IMR-90 (cell line): Measurements from ENCODE around the gene KIF6. TPM values are rescaled to one million over a fixed set of nuclear protein-coding genes. Genes with fewer than 3 reads are reported as not detected.

ENCODE experiments used
- ATAC-seq: fragments of 200-7000 bp; cut with Tn5 transposase; 2 replicates; pipeline ENCODE4 v1.9.1; 2020; ENCODE audit warnings: low read depth, mild to moderate bottlenecking, moderate library complexity
- BruUV-seq: library from RNA; stranded (reverse); fragments of 400-500 nt; replicated peaks from 2 replicates; lab custom pipeline; 2021; lab: Mats Ljungman, UMichigan
- CTCF ChIA-PET: fragments of 300-600 bp; formaldehyde crosslinking; extraction: SDS; loops from one replicate; lab custom pipeline; 2021; ENCODE audit warnings: antibody characterized with exemption; lab: Yijun Ruan, JAX
- POLR2A ChIA-PET: fragments of 300-600 bp; sonication (Branson Sonifier 250); formaldehyde crosslinking; loops from one replicate; lab custom pipeline; 2022; ENCODE audit warnings: antibody characterized with exemption; ENCODE audit not compliant: unreplicated experiment; lab: Charles Lee
- DNase-seq: peaks from one replicate; pipeline ENCODE4 v3.0.0; 2013
- H2AFZ ChIP-seq: replicated peaks from 2 replicates; pipeline ENCODE3; 2013; ENCODE audit warnings: low read length, mild to moderate bottlenecking; ENCODE audit not compliant: poor library complexity
- H2AK5ac ChIP-seq: 2 replicates; pipeline ENCODE4 v1.6.1; 2013; ENCODE audit warnings: low read depth, low read length, inconsistent platforms
- H2AK9ac ChIP-seq: replicated peaks from 2 replicates; pipeline ENCODE3; 2013; ENCODE audit warnings: mild to moderate bottlenecking, low read depth, low read length, moderate library complexity; ENCODE audit not compliant: poor library complexity
- H2BK120ac ChIP-seq: 2 replicates; pipeline ENCODE4 v1.6.1; 2013; ENCODE audit warnings: low read depth, low read length, inconsistent platforms
- H2BK15ac ChIP-seq: 3 replicates; pipeline ENCODE4 v1.6.1; 2013; ENCODE audit warnings: low read depth, low read length, inconsistent platforms
- H2BK20ac ChIP-seq: 2 replicates; pipeline ENCODE4 v1.6.1; 2013; ENCODE audit warnings: low read depth, mild to moderate bottlenecking, inconsistent platforms, low read length, moderate library complexity
- H2BK5ac ChIP-seq: 2 replicates; pipeline ENCODE4 v1.6.1; 2013; ENCODE audit warnings: mild to moderate bottlenecking, low read depth, low read length, inconsistent platforms; ENCODE audit not compliant: poor library complexity, severe bottlenecking
- H3K14ac ChIP-seq: replicated peaks from 2 replicates; pipeline ENCODE4 v1.6.1; 2013; ENCODE audit warnings: low read depth, low read length, inconsistent platforms
- H3K18ac ChIP-seq: 2 replicates; pipeline ENCODE4 v1.6.1; 2013; ENCODE audit warnings: low read depth, low read length, control low read depth
- H3K23ac ChIP-seq: 2 replicates; pipeline ENCODE4 v1.6.1; 2013; ENCODE audit warnings: low read depth, low read length, inconsistent platforms
- H3K27ac ChIP-seq: 2 replicates; pipeline ENCODE4 v1.5.1; 2013; ENCODE audit warnings: mild to moderate bottlenecking, control low read depth, low read length; ENCODE audit not compliant: insufficient read depth
- H3K27me3 ChIP-seq: 2 replicates; pipeline ENCODE4 v1.6.1; 2013; ENCODE audit warnings: low read length; ENCODE audit not compliant: control insufficient read depth, insufficient read depth
- H3K36me3 ChIP-seq: 2 replicates; pipeline ENCODE4 v1.6.1; 2013; ENCODE audit warnings: low read length, mixed read lengths; ENCODE audit not compliant: control insufficient read depth, insufficient read depth
- H3K4ac ChIP-seq: 2 replicates; pipeline ENCODE4 v1.6.1; 2013; ENCODE audit warnings: low read depth, low read length, inconsistent platforms
- H3K4me1 ChIP-seq: 2 replicates; pipeline ENCODE4 v1.6.1; 2013; ENCODE audit warnings: low read length, mixed read lengths; ENCODE audit not compliant: control insufficient read depth, insufficient read depth
- H3K4me2 ChIP-seq: 2 replicates; pipeline ENCODE4 v1.6.1; 2013; ENCODE audit warnings: low read depth, mild to moderate bottlenecking, control low read depth, low read length, moderate library complexity
- H3K4me3 ChIP-seq: 2 replicates; pipeline ENCODE4 v1.5.1; 2013; ENCODE audit warnings: low read depth, mild to moderate bottlenecking, control low read depth, low read length, moderate library complexity; ENCODE audit not compliant: insufficient read depth
- H3K56ac ChIP-seq: 2 replicates; pipeline ENCODE4 v1.6.1; 2013; ENCODE audit warnings: low read length, inconsistent platforms; ENCODE audit not compliant: insufficient read depth; ENCODE audit errors: extremely low read depth
- H3K79me1 ChIP-seq, 2 experiments: 2 replicates each; pipeline ENCODE4 v1.6.1; 2013; ENCODE audit warnings: low read length in 2 of 2, inconsistent platforms in 1 of 2, low read depth in 1 of 2
- H3K9ac ChIP-seq: 2 replicates; pipeline ENCODE4 v1.6.1; 2013; ENCODE audit warnings: low read depth, low read length, control low read depth
- H3K9me1 ChIP-seq: 2 replicates; pipeline ENCODE4 v1.6.1; 2013; ENCODE audit warnings: low read length, inconsistent platforms; ENCODE audit not compliant: insufficient read depth
- H3K9me3 ChIP-seq: 2 replicates; pipeline ENCODE4 v1.6.1; 2013; ENCODE audit warnings: low read length; ENCODE audit not compliant: control insufficient read depth, insufficient read depth
- H4K20me1 ChIP-seq: 2 replicates; pipeline ENCODE4 v1.6.1; 2013; ENCODE audit warnings: low read length, inconsistent platforms; ENCODE audit not compliant: insufficient read depth
- H4K5ac ChIP-seq: 2 replicates; pipeline ENCODE4 v1.6.1; 2013; ENCODE audit warnings: mild to moderate bottlenecking, low read depth, low read length, control low read depth
- H4K8ac ChIP-seq, 2 experiments: 2 replicates each; pipeline ENCODE4 v1.6.1; 2013; ENCODE audit warnings: low read depth in 2 of 2, low read length in 2 of 2, control low read depth in 1 of 2, inconsistent platforms in 1 of 2
- H4K91ac ChIP-seq: 2 replicates; pipeline ENCODE4 v1.6.1; 2013; ENCODE audit warnings: low read depth, low read length, inconsistent platforms; ENCODE audit not compliant: insufficient read depth
- BHLHE40 ChIP-seq: fragments of 150-350 bp; IDR thresholded peaks from 2 replicates; pipeline ENCODE4 v1.6.1; 2016; ENCODE audit warnings: mild to moderate bottlenecking, low read depth, low read length
- CEBPB ChIP-seq: IDR thresholded peaks from 2 replicates; pipeline ENCODE4 v1.6.1; 2012; ENCODE audit warnings: low read depth, low read length, improper control_type of control experiment
- CHD1 ChIP-seq: IDR thresholded peaks from 2 replicates; pipeline ENCODE4 v1.6.1; 2012; ENCODE audit warnings: low read depth, low read length, improper control_type of control experiment
- CTCF ChIP-seq: conservative IDR thresholded peaks from 2 replicates; pipeline ENCODE4 v1.5.1; 2012; ENCODE audit warnings: mild to moderate bottlenecking, low read depth, low read length, improper control_type of control experiment
- FOS ChIP-seq: fragments of 150-350 bp; IDR thresholded peaks from 2 replicates; pipeline ENCODE4 v1.6.1; 2016; ENCODE audit warnings: low read depth, low read length
- MAFK ChIP-seq: IDR thresholded peaks from 2 replicates; pipeline ENCODE4 v1.6.1; 2012; ENCODE audit warnings: low read depth, low read length, improper control_type of control experiment
- MAZ ChIP-seq: IDR thresholded peaks from 2 replicates; pipeline ENCODE4 v1.6.1; 2012; ENCODE audit warnings: low read depth, mild to moderate bottlenecking, low read length, improper control_type of control experiment, moderate library complexity, borderline replicate concordance
- MXI1 ChIP-seq: IDR thresholded peaks from 2 replicates; pipeline ENCODE4 v1.6.1; 2012; ENCODE audit warnings: low read depth, mild to moderate bottlenecking, low read length, moderate library complexity, borderline replicate concordance
- NFE2L2 ChIP-seq: fragments of 150-350 bp; IDR thresholded peaks from 2 replicates; pipeline ENCODE4 v1.6.1; 2016; ENCODE audit warnings: low read depth, mild to moderate bottlenecking, low read length
- POLR2A ChIP-seq: IDR thresholded peaks from 2 replicates; pipeline ENCODE4 v1.6.1; 2012; ENCODE audit warnings: mild to moderate bottlenecking, low read depth, low read length
- RAD21 ChIP-seq: IDR thresholded peaks from 2 replicates; pipeline ENCODE4 v1.6.1; 2012; ENCODE audit warnings: low read length, improper control_type of control experiment
- RCOR1 ChIP-seq: IDR thresholded peaks from 2 replicates; pipeline ENCODE4 v1.6.1; 2012; ENCODE audit warnings: mild to moderate bottlenecking, low read length, improper control_type of control experiment; ENCODE audit not compliant: insufficient replicate concordance
- RFX5 ChIP-seq: IDR thresholded peaks from 2 replicates; pipeline ENCODE4 v1.8.0; 2012; ENCODE audit warnings: low read depth, mild to moderate bottlenecking, low read length, moderate library complexity
- SMC3 ChIP-seq: fragments of 150-350 bp; IDR thresholded peaks from 2 replicates; pipeline ENCODE4 v1.6.1; 2016; ENCODE audit warnings: low read depth, mild to moderate bottlenecking, antibody characterized with exemption, low read length, moderate library complexity
- USF2 ChIP-seq: fragments of 150-350 bp; IDR thresholded peaks from 2 replicates; pipeline ENCODE4 v1.6.1; 2017; ENCODE audit warnings: mild to moderate bottlenecking, antibody characterized with exemption, low read length, low read depth
- WGBS, 2 experiments: methylation state at CpG; one replicate each; pipeline versions ENCODE4 v1.1.5 to v1.1.7; 2013; ENCODE audit warnings: missing lambda C conversion rate in 2 of 2; ENCODE audit not compliant: insufficient read length in 1 of 2; ENCODE audit errors: extremely low coverage in 2 of 2; 5-methylcytosine and 5-hydroxymethylcytosine counted together
- dilution Hi-C: fragments of 300-500 bp; cut with HindIII; formaldehyde crosslinking; loops from one replicate; pipeline ENCODE4 v1.14.3; 2018; ENCODE audit warnings: low sequenced_read_pairs; ENCODE audit not compliant: unreplicated experiment
- in situ Hi-C: fragments of 300-500 bp; cut with MboI; formaldehyde crosslinking; loops from 3 replicates; pipeline ENCODE4 v1.14.3; 2019; ENCODE audit warnings: low sequenced_read_pairs, inconsistent platforms, mixed read lengths
- intact Hi-C: fragments of 100-400 bp; cut with micrococcal nuclease; formaldehyde crosslinking; loops from 2 replicates; pipeline ENCODE4 v1.10.0; 2022
- polyA plus RNA-seq, 3 experiments: library from polyadenylated mRNA; depleted of rRNA; stranded (reverse); fragments of >200 nt; gene quantifications; 2 replicates each; pipeline ENCODE4 v1.2.3, GENCODE V29; 2012; ENCODE audit warnings: low replicate concordance in 1 of 3
- total RNA-seq: library from RNA; depleted of rRNA; stranded (reverse); fragments of >200 nt; gene quantifications from 2 replicates; pipeline ENCODE4 v1.2.3, GENCODE V29; 2012
- TF ChIP-seq, protein P1 (sequence below): fragments of 150-350 bp; IDR thresholded peaks from 2 replicates; pipeline ENCODE4 v1.6.1; 2016; ENCODE audit warnings: low read depth, mild to moderate bottlenecking, low read length, moderate library complexity, borderline replicate concordance

The KIF6 gene
- total and polyA plus RNA-seq, 2 of the 4 experiments (the other 2 are of a cell fraction): under 0.01 to 0.10 TPM

GRCh38 chr6:39451831-39452230 lies 273.4 kb downstream of the KIF6 start:
- H3K14ac ChIP-seq: no peak overlapping the region
- no peak overlapping the region for H2AK9ac ChIP-seq
- WGBS, 2 experiments: no CpG with 5 or more reads among the region's 2 CpGs
- H2AFZ ChIP-seq: no peak overlapping the region
- H3K4me3 ChIP-seq: no peak overlapping the region
- no peak overlapping the region for H3K4ac ChIP-seq
- ATAC-seq: no peak
- no peaks in the 10 kb centered on the region for H3K79me1 ChIP-seq
- no peaks in the 10 kb centered on the region for H3K36me3 ChIP-seq
- no peaks in the 10 kb centered on the region for H3K27me3 ChIP-seq
- H3K18ac ChIP-seq: no peak overlapping the region
- no peak for TF ChIP-seq NFE2L2
- no peak for TF ChIP-seq POLR2A
- TF ChIP-seq BHLHE40: no peak
- TF ChIP-seq SMC3: no peak
- TF ChIP-seq MAZ: no peak
- no peak for TF ChIP-seq CEBPB
- no peak for TF ChIP-seq FOS
- TF ChIP-seq RAD21: no peak
- TF ChIP-seq MAFK: no peak
- no peak for TF ChIP-seq CTCF
- no peak for TF ChIP-seq MXI1
- TF ChIP-seq USF2: no peak
- TF ChIP-seq, protein P1, sequence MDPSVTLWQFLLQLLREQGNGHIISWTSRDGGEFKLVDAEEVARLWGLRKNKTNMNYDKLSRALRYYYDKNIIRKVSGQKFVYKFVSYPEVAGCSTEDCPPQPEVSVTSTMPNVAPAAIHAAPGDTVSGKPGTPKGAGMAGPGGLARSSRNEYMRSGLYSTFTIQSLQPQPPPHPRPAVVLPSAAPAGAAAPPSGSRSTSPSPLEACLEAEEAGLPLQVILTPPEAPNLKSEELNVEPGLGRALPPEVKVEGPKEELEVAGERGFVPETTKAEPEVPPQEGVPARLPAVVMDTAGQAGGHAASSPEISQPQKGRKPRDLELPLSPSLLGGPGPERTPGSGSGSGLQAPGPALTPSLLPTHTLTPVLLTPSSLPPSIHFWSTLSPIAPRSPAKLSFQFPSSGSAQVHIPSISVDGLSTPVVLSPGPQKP: no peak
- no peak for TF ChIP-seq RFX5
- TF ChIP-seq RCOR1: no peak
- TF ChIP-seq CHD1: no peak
- ChIA-PET POLR2A (no interaction called here), CTCF (no interaction called here)
- DNase-seq: no peak
- no peak overlapping the region for H2BK20ac ChIP-seq
- H4K91ac ChIP-seq: no peak overlapping the region
- no peak overlapping the region for H2BK5ac ChIP-seq
- H3K4me2 ChIP-seq: no peak overlapping the region
- dilution Hi-C loops: no loop called here
- H3K9me1 ChIP-seq: no peaks in the 10 kb centered on the region
- H3K23ac ChIP-seq: no peak overlapping the region
- BruUV-seq: no TSS peak
- H3K9me3 ChIP-seq: no peaks in the 10 kb centered on the region
- in situ Hi-C loops: no loop called here
- no peak overlapping the region for H4K8ac ChIP-seq
- H2AK5ac ChIP-seq: no peak overlapping the region
- H3K27ac ChIP-seq: no peak overlapping the region
- H3K4me1 ChIP-seq: no peaks in the 10 kb centered on the region
- no peaks in the 10 kb centered on the region for H4K20me1 ChIP-seq
- no peak overlapping the region for H2BK15ac ChIP-seq
- no peak overlapping the region for H3K9ac ChIP-seq
- H2BK120ac ChIP-seq: no peak overlapping the region
- no peak overlapping the region for H4K5ac ChIP-seq
- intact Hi-C loops: no loop called here
- no peak overlapping the region for H3K56ac ChIP-seq
